ENCODE data around the gene MEI4.

DNA sequence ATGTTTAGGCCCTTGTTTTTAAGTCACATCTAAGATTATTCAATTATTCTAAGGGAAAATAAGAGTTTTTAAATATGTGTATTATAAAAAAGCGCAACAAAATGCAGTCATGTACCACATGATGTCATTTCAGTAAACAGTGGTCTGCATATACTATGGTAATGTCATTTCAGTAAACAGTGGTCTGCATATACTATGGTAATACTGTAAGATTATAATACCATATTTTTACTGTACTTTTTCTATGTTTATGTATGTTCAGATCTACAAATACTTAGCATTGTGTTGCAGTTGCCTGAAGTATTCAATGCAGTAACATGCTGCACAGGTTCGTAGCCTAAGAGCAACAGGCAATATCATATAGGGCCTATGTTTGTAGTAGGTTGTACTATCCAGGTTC, 21.4 kb downstream of the MEI4 start:
- TF ChIP-seq POLR2A (IDR thresholded peaks at IDR 0.05; ENCODE audit: low read length) (no peak), GATA1 (IDR thresholded peaks at IDR 0.05; ENCODE audit: low read depth, low read length) (no peak)

Measured in erythroblast (primary cell).